Calu3 (cell line): Measurements from ENCODE around the gene C17orf113. TPM values are rescaled to one million over a fixed set of nuclear protein-coding genes. Genes with fewer than 3 reads are reported as not detected.
"Not testable (repeated sequence)": the region's sequence is repeated elsewhere in the genome, so short reads cannot be mapped to it uniquely, and the experiment has no call there.

Experiments
- BruUV-seq: library from RNA; stranded (reverse); fragments of 400-500 nt; replicated peaks from 2 replicates; lab custom pipeline; 2021; lab: Mats Ljungman, UMichigan
- CTCF ChIA-PET: fragments of 300-600 bp; sonication (Branson Sonifier 250); formaldehyde crosslinking; loops from one replicate; lab custom pipeline; 2022; ENCODE audit warnings: antibody characterized with exemption; lab: Charles Lee
- DNase-seq: peaks from one replicate; pipeline ENCODE4 v3.0.0; 2022
- H3K27ac Mint-ChIP-seq: one replicate; pipeline ENCODE4 v1.8.0; 2022; ENCODE audit warnings: mixed read lengths; ENCODE audit not compliant: unreplicated experiment
- H3K27me3 Mint-ChIP-seq: one replicate; pipeline ENCODE4 v1.8.0; 2022; ENCODE audit warnings: mixed read lengths; ENCODE audit not compliant: unreplicated experiment
- H3K36me3 Mint-ChIP-seq: one replicate; pipeline ENCODE4 v1.8.0; 2022; ENCODE audit warnings: mild to moderate bottlenecking, moderate library complexity, mixed read lengths; ENCODE audit not compliant: insufficient read depth, unreplicated experiment
- H3K4me1 Mint-ChIP-seq: one replicate; pipeline ENCODE4 v1.8.0; 2022; ENCODE audit warnings: mild to moderate bottlenecking, low read depth, mixed read lengths; ENCODE audit not compliant: unreplicated experiment
- H3K4me3 Mint-ChIP-seq: one replicate; pipeline ENCODE4 v1.8.0; 2022; ENCODE audit warnings: mild to moderate bottlenecking, low read depth, moderate library complexity, mixed read lengths; ENCODE audit not compliant: unreplicated experiment
- H3K9me3 Mint-ChIP-seq: one replicate; pipeline ENCODE4 v1.8.0; 2022; ENCODE audit warnings: low read depth, mixed read lengths; ENCODE audit not compliant: unreplicated experiment
- intact Hi-C: fragments of 100-400 bp; cut with micrococcal nuclease; formaldehyde crosslinking; loops from one replicate; pipeline ENCODE4 v1.10.0; 2022; ENCODE audit not compliant: unreplicated experiment
- total RNA-seq: library from RNA; stranded (reverse); gene quantifications from 2 replicates; pipeline ENCODE4 v1.2.3, GENCODE V29; 2022
- TF ChIP-seq, protein P1 (sequence below): fragments of 200-600 bp; IDR thresholded peaks from one replicate; pipeline ENCODE4 v1.8.0; 2022; ENCODE audit warnings: antibody characterized with exemption; ENCODE audit not compliant: unreplicated experiment

C17orf113 gene
- total RNA-seq, 1 experiment from 2014 or later = 4.2 TPM

GRCh38 chr17:42016941-42017865 lies 33.2 kb downstream of the C17orf113 start, which contains the start of gene DNAJC7:
Gene DNAJC7 (minus strand): TSS chr17:42017439. CDS start chr17:42017416, 23 bp downstream.
- Mint-ChIP-seq H3K27me3 (no peaks in the 10 kb centered on the region), H3K9me3 (peaks cover 3% of the 10 kb centered on the region), H3K36me3 (peaks cover 85% of the 10 kb centered on the region), H3K27ac (peak within 1 kb of the TSS; percentile 99), H3K4me1 (peaks cover 59% of the 10 kb centered on the region), H3K4me3 (peak within 1 kb of the TSS; percentile 99)
- peak; percentile 95 for DNase-seq
- CTCF ChIA-PET = interaction anchor here (0.6 to 4.2 kb wide), 19 partner anchors 8 to 504 kb away, joined by 3 to 38 read pairs (median 5); partner anchors contain the start of genes DHX58 and JUP
- TSS peak; percentile 60 for BruUV-seq
- intact Hi-C loops = no loop called here
- TF ChIP-seq, protein P1, sequence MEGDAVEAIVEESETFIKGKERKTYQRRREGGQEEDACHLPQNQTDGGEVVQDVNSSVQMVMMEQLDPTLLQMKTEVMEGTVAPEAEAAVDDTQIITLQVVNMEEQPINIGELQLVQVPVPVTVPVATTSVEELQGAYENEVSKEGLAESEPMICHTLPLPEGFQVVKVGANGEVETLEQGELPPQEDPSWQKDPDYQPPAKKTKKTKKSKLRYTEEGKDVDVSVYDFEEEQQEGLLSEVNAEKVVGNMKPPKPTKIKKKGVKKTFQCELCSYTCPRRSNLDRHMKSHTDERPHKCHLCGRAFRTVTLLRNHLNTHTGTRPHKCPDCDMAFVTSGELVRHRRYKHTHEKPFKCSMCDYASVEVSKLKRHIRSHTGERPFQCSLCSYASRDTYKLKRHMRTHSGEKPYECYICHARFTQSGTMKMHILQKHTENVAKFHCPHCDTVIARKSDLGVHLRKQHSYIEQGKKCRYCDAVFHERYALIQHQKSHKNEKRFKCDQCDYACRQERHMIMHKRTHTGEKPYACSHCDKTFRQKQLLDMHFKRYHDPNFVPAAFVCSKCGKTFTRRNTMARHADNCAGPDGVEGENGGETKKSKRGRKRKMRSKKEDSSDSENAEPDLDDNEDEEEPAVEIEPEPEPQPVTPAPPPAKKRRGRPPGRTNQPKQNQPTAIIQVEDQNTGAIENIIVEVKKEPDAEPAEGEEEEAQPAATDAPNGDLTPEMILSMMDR = no peak

- peaks cover 3% of the 10 kb centered on the region for H3K9me3 Mint-ChIP-seq
- H3K27ac Mint-ChIP-seq = peak overlapping the region; percentile 99
- intact Hi-C loops = no loop called here
- H3K27me3 Mint-ChIP-seq = no peaks in the 10 kb centered on the region
- no peak for DNase-seq
- peaks cover 77% of the 10 kb centered on the region for H3K36me3 Mint-ChIP-seq
- BruUV-seq = no TSS peak
- H3K4me1 Mint-ChIP-seq = peaks cover 58% of the 10 kb centered on the region
- TF ChIP-seq, protein P1 = no peak
- CTCF ChIA-PET = interaction anchor here (0.6 to 4.2 kb wide), 6 partner anchors 14 to 385 kb away, joined by 3 to 38 read pairs (median 5); no protein-coding TSS in a partner anchor
- H3K4me3 Mint-ChIP-seq = peak overlapping the region; percentile 99
Measured at GRCh38 chr17:42016411-42016831, 34.0 kb downstream of the C17orf113 start.

GRCh38 chr17:42013740-42014139 lies 36.7 kb downstream of the C17orf113 start:
- Mint-ChIP-seq H3K4me1 (peaks cover 62% of the 10 kb centered on the region), H3K36me3 (peaks cover 65% of the 10 kb centered on the region)
- DNase-seq, H3K27me3 Mint-ChIP-seq, CTCF ChIA-PET, BruUV-seq, H3K4me3 Mint-ChIP-seq, H3K9me3 Mint-ChIP-seq, H3K27ac Mint-ChIP-seq, intact Hi-C loops: not testable (repeated sequence)

DNA sequence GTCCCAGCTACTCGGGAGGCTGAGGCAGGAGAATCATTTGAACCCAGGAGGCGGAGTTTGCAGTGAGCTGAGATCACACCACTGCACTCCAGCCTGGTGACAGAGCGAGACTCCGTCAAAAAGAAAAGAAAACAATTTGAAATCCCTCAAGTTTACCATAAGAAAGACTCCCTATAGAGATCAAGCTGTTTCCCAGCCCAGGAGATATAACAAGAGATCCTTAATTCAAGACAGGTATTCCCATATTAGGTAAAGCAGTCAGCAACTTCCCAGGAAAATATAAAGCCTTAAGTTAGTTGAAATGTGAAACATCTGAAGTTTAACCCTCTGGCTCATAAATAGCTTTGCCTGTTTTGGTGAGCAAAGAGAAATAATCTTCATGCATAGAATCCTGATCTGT lies 38.0 kb downstream of the C17orf113 start:
- intact Hi-C loops, DNase-seq, H3K4me3 Mint-ChIP-seq, BruUV-seq, H3K27me3 Mint-ChIP-seq, H3K9me3 Mint-ChIP-seq, H3K27ac Mint-ChIP-seq: not testable (repeated sequence)
- CTCF ChIA-PET = interaction anchor here (0.6 to 1.1 kb wide), 3 partner anchors 11 to 49 kb away, joined by 3 to 8 read pairs (median 4); no protein-coding TSS in a partner anchor
- peaks cover 52% of the 10 kb centered on the region for H3K4me1 Mint-ChIP-seq
- H3K36me3 Mint-ChIP-seq = peaks cover 60% of the 10 kb centered on the region

DNA sequence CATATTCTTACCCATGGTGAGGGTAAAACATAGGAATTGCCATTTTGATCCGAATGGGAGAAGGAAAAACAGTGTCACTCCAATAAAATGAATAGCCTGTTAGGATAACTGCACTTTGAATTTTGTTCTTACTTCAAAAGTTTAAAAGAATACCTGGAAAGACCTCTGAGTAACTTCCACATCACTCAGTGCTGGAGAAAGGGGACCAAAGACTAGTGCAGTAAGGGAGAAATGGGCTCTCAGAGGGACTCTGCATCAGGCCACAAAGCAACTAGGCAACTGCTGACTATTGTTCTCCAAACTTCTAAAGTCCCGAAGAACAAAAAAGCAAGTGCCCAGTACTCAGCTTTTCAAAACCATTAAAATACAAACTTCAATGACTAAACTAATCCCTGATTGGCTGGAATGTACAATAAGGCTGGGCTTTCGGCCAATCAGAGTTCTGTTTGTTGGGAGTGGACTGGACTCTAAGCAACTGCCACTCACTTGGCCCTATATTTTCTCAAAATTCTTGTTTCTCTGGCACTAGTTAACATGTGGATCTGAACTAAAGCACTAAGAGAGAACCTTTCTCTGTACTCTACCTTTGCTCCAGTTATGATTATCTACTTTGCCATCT lies 39.4 kb downstream of the C17orf113 start:
- TF ChIP-seq, protein P1 = no peak
- no peak overlapping the region for H3K27ac Mint-ChIP-seq
- H3K4me3 Mint-ChIP-seq = no peak overlapping the region
- BruUV-seq = no TSS peak
- CTCF ChIA-PET = no interaction called here
- H3K4me1 Mint-ChIP-seq = peaks cover 55% of the 10 kb centered on the region
- H3K36me3 Mint-ChIP-seq = peaks cover 52% of the 10 kb centered on the region
- intact Hi-C loops = no loop called here
- no peak for DNase-seq
- no peaks in the 10 kb centered on the region for H3K9me3 Mint-ChIP-seq
- H3K27me3 Mint-ChIP-seq = no peaks in the 10 kb centered on the region

- Mint-ChIP-seq H3K4me1 (peaks cover 52% of the 10 kb centered on the region), H3K36me3 (peaks cover 45% of the 10 kb centered on the region)
- H3K27ac Mint-ChIP-seq, H3K9me3 Mint-ChIP-seq, CTCF ChIA-PET, H3K4me3 Mint-ChIP-seq, BruUV-seq, H3K27me3 Mint-ChIP-seq, intact Hi-C loops, DNase-seq: not testable (repeated sequence)
Measured at GRCh38 chr17:42010266-42010680, 40.1 kb downstream of the C17orf113 start.
